Hypothalamus (tissue), 51 donors: ENCODE measurements around the gene ERVW-1.
"Not testable (repeated sequence)": the region's sequence is repeated elsewhere in the genome, so short reads cannot be mapped to it uniquely, and the experiment has no call there.

Experiments
- DNase-seq, 51 donors: peaks; one replicate each; lab custom pipeline; 2025; lab: John Stamatoyannopoulos, UW

Gene ERVW-1

DNA sequence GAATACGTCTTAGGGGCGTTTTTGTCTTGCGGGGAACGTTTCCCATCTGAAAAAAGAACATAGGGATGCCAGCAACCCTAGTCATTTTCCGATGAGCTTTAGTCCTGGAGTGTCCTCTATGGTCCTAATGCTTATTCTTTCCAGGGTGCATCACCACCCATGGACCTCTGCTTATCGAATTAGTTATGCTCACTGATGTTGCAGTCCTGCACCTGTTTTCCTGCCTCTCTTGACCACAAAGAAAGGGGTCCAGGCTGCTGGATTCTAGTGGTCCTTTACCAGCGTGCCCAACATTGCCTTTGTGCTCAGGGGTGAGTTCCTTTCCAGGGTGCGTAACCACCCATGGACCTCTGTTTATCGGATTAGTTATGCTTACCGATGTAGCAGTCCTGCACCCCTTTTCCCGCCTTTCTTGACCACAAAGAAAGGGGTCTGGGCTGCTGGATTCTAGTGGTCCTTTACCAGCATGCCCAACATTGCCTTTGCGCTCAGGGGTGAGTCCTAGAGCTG lies 2.4 kb downstream of the ERVW-1 start:
- DNase-seq, result not testable (repeated sequence)

DNA sequence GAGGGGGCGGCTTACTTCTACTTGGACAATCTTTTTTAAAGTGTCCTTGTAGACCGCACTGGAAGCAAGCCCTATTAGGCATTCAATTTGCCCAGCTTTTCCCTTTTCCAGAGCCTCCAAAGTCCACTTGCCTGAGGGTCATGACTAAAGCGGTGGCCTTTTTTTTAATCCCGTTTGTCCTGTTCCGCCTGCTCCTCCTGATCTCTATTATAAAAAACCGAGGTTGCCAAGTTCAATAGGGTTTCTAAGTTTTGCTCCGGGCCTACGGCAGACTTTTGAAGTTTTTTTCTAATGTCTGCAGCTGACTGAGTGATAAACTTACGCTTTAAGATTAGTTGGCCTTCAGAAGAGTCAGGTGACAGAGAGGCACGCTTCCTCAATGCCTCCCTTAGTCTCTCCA lies 3.8 kb downstream of the ERVW-1 start:
- DNase-seq, result not testable (repeated sequence)

DNA sequence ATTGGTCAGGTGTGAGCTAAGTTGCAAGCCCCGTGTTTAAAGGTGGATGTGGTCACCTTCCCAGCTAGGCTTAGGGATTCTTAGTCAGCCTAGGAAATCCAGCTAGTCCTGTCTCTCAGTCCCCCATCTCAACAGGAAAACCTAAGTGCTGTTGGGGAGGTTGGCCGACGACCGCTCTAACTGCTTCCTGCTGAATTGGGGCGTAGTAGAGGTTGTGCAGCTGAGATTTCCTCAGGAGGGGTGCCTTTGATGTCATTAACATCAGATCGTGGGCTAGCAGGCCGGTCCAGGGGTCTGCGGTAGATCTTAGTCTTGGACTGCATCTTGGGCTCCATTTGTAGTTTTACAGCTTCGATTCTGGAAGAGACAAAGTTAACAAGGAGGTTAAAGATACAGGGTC lies 9.2 kb downstream of the ERVW-1 start:
- not testable (repeated sequence) for DNase-seq

DNA sequence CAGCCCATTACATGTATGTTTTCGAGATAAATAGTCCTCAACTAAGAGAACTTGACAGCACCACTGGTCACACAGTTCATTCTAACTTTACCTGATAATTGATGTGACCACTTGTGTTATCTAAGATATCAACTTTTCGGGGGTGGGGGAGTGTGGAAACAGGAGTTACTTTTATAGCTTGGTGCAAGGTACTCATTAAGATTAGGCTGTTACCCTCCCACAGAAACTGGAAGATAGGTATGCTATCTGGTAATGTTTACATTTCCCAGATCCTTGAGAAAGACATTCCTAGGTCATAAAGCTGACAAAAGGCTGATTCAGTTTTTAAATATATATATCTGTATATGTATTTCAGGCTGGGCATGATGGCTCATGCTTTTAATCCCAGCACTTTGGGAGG lies 11.1 kb downstream of the ERVW-1 start:
- DNase-seq, result no peak

DNA sequence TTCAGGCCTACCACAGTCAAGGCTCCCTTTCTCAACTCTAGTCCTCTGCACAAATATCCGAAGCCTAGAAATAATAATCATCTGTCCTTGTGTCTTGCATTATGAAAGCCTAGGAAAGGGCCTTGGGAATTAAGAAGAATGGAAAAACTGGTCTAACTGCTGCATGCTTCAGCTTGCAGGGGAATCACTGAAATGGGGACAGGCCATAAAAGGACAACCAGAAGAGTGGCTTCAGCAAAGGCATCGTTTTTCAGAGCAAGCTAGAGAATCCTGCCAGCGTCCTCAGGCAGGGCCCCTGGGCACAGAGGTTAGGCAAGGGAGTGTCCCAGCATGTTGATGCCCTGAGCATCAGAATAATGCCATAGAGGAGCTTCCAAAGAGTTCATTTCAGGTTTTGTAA lies 13.2 kb downstream of the ERVW-1 start:
- DNase-seq, result no peak

DNA sequence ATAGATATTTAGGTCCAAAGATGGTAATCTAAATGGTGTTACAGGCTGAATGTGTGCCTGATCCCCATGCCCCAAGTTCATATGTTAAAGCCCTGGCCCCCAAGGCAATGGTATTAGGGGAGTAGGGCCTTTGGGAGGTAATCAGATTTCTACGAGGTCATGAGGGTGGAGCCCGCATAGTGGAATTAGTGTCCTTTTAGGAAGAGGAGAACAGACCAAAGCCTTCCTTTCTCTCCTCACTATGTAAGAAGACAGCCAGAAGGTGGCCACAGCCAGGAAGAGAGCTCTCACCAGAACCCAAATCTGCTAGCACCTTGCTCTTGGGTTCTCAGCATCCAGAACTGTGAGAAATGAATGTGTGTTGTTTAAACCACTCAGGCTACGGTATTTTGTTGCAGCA lies 15.2 kb downstream of the ERVW-1 start:
- DNase-seq, result no peak

DNA sequence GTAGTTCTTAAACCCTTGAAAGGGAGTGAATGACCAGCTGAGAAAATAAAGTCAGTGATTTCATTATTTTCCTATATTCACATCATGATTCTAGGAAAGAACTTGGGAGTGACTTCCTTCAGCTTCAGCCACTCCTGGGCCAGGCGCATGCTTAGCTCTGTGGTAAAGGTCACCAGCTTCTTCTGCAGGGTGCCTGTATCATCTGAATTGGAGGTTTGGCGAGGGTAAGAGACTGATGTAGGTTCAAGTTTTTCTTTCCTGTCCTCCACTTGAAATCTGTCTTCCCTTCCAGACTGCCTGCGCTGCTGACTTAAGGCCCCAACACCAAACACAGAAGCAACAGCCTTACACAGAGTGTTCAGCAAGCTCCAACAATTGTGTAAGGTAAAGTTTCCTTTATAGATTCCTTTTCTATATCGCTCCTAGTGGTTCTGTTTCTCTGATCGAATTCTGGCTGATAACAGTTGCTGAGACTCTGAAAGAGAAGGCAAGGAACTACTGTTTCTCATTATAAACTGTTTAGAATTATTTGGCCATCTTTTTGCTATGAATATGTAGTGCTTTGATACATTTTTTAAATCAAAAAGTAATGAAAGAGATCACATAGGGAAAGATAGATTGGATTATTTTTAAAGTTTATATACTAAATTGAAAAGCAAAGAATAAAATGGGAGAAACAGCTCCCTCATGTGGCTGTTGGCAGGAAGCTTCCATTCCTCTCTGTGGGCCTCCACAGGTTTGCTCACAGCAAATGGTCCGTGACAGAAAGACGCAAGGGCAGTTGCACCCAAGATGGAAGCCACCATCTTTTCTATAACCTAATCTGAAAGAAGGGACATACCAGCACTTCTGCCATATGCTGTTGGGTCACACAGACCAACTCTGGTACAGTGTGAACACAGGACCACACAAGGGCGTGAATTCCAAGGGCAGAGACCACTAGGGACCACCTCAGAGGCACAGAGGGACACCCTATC lies 16.4 kb downstream of the ERVW-1 start:
- DNase-seq, result peak in 7 of 51 donors; percentile 0 to 34 (median 1)

DNA sequence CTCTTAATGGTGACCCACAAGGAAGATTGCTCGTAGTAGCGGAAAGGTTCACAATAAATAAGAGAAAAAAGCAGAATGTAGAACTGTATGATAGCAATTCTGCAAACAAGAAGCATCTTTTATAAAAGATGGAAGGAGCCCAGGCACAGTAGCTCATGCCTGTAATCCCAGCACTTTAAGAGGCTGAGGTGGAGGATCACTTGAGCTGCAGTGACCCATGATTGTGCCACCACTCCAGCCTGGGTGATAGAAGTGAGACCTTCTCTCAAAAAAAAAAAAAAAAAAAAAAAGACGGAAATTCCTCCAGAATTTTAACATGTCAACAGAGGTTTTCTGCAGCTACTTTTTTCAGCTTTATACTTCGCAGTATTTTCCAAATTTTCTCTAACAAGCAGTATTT lies 17.2 kb downstream of the ERVW-1 start:
- DNase-seq, result no peak

DNA sequence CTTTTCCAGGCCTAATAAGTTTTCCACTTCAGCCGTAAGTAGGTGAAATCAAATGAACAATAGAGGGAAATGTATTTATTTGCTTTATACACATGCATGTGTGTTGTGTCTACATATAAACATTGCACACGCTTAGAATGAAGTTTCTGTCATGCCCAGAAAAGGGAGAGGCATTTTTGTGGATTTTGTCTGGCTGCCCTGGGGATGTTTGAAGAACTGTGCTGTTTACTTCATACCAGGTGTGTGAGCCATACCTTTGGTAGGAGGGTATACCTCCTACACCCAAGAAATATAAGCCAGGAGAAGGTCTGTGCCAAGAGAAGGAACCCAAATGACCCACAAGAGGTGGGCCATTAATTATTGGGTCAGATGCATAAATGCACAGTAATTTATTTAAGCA lies 17.6 kb downstream of the ERVW-1 start:
- DNase-seq, result no peak

DNA sequence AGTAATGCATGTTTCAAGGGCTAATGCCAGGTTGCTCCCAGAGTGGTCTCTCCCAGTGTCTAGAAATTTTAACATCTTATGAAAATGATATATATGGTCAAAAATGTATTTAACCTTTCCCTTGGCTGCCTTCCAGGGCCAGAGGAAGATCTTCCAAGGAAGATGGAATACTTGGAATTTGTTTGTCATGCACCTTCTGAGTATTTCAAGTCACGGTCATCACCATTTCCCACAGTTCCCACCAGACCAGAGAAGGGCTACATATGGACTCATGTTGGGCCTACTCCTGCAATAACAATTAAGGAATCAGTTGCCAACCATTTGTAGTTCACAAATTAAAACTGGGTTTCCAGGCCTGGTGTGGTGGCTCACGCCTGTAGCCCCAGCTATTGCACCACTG lies 21.5 kb downstream of the ERVW-1 start:
- DNase-seq, result no peak

DNA sequence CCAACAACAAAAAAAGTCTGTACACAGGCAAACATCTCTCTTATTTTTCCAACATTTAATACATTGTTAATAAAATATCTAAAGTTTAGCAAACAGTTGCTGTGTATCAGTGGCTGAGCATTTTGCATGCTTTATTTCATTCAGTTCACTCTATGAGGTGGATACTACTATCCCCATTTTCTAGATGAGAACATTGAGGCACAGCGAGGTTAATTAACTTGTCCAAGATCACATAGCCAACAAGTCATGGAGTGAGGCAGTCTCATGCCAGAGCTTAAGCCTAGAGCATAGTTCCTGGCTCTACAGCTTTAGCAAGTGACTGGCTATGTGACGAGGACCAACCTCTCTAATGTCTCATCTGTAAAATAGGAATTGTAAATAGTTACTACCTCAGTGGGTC lies 26.1 kb downstream of the ERVW-1 start:
- DNase-seq, result no peak

DNA sequence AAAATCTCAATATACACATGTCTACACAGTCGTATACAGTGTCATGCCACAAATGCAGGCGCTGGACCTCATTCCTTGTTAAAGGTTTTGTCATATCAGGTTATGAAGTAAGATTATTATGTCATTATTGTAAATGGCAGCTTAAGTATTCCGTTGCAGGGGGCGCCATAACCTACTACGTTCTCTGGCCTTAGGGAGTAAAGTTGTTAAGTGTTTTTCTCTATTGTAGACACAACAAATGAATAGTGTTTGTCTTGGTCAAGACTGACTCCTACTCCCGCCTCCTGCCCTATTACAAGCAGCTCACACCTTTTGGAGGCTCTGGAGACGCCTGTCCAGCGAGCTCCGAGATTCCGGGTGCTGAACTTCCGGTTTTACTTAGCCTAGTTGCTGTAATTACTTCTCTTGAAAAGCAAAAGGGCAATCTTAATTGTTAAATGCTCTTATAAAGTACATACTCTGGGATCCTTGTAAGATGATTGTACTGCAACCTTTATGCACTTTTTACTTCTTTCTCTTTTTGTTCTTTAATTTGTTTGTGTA lies 29.5 kb downstream of the ERVW-1 start:
- DNase-seq, result peak in 23 of 51 donors; percentile 2 to 66 (median 23)

DNA sequence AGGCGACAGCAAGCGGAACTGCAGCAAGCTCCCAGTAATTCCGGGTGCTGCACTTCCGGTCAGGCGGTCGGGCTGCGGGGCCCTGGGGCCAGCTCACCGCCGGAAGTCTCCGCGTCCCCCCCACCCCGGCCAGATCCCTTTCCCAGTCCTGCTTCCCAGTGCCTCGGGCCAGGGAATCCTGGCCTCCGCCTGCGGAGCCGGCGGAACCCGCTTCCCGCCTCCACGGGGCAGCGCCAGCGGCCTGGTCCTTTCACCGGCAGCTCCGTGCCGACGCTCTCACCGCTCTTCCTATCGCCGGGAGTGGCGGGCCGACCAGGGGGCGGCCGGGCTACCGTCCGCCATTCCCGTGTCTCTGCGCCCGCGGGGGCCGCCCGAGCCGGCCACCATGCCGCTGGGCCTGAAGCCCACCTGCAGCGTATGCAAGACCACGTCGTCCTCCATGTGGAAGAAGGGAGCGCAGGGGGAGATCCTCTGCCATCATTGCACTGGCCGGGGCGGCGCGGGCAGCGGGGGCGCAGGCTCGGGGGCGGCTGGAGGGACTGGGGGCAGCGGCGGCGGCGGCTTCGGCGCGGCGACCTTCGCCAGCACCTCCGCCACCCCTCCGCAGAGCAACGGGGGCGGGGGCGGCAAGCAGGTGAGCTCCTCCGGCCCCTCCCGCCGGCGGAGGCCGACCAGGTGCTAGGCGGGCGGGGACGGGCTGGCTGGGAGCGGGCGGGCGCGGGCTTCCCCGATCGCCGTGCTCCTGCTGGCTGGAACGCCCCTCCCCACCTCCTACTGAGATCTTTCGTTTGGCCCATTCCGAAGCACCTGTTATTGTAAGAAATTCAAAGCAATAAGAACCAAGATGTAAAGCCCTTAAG lies 30.2 kb downstream of the ERVW-1 start, which contains the start of gene GATAD1:
Gene GATAD1 (plus strand): TSS at position 138 of the 860 bp plus-strand sequence. CDS start 248 bp downstream, at position 386.
- peak; percentile 46 to 95 (median 88) for DNase-seq

DNA sequence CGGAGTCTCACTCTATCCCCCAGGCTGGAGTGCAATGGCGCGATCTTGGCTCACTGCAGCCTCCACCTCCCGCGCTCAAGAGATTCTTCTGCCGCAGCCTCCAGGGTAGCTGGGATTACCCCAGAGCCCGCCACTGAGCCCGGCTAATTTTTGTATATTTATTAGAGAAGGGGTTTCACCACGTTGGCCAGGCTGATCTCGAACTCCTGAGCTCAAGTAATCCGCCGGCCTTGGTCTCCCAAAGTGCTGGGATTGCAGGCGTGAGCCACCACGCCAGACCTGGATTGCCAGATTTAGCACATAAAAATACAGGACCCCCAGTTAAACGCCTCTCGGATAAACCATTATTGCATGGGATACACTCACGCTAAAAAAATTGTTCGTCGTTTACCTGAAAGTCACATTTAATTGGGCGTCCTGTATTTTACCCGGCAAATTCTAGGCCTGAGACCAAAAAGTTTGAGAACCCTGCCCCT lies 30.8 kb downstream of the ERVW-1 start:
- peak in 2 of 51 donors; percentile 32 to 41 for DNase-seq

DNA sequence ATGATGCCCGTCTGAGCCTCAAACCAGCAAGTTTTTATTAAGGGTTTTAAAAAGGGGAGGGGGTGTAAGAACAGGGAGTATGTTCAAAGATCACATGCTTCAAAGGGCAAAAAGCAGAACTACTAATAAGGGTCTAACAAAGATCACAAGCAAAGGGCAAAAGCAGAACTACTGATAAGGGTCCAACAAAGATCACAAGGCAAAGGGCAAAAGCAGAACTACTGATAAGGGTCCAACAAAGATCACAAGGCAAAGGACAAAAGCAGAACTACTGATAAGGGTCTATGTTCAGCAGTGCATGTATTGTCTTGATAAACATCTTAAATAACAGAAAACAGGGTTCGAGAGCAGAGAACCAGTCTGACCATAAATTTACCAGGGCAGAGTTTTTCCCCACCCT lies 35.0 kb downstream of the ERVW-1 start:
- DNase-seq, result not testable (repeated sequence)

DNA sequence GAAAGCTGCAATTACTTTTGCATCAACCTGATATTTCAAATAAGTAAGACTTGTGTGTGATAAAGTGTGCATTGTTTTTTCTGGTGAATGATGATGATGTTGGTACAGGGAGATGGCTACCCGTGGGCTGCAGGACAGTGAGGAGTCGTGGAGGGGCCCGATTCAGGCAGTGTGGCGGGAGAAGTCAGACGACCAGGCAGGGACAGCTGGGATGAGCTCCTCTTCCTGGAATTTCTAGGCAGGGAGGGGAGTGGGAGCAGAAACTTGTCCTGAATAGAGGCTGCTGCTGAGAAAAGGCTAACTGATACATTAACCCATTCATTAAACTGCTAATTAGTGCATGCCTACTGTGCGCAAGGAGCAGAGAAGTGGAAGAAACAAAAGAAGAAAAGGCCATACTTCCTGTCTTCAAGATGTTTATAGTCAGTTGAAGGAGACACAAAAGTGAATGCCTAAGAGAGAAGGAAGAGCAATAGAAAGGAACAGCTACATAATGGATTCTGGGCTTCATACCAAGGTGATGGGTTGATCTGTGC lies 39.7 kb downstream of the ERVW-1 start:
- no peak for DNase-seq

DNA sequence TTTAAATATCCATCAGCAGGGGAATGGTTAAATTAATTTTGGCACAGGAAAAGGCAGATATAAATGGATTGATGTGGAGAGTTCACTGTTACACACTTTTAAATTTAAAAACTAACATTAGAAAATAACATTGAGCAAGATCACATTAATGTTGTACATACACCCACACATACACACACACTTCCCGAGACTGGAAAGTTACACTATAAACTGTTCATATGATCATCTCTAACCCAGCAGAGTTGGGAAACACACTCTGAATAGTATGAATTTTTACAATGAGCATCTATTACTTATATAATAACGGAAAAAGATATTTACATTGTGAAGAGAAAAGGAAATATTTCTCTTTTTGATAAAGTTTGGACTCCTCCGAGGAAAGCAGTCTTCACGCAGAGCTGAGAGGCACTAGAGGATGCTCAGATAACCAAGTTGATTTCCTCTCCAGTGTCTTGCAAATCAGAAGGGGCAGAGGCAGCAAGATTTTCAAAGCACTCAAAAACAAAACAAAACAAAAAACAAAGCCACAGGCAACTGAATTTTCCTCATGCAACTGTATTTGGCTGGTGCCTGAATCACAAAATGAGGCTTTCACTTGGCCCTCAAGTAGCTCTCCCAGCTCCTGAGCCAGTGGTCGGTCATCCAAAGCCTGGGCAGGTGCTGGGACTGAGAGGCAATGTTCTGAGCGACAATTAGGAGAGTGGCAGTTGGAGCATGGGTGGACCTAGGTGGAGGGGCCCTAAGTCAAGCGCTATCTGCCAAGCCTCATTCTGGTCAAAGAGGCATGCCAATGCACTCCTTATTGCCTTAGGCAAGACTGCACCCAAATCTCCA lies 40.9 kb downstream of the ERVW-1 start:
- no peak for DNase-seq

DNA sequence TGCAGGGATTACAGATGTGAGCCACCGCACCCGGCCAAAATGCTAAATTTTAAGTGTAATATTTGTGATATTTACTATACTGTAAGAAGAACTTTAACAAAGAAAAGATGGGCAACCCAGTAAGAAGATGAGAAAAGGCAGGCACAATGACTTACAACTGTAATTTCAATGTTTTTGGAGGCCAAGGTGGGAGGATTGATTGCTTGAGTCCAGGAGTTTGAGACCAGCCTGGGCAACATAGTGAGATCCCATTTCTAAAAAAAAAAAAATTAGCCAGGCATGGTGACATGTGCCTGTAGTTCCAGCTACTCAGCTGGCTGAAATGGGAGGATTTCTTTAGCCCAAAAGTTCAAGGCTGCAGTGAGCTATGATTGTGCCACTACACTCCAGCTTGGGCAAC lies 42.2 kb downstream of the ERVW-1 start:
- DNase-seq, result no peak

DNA sequence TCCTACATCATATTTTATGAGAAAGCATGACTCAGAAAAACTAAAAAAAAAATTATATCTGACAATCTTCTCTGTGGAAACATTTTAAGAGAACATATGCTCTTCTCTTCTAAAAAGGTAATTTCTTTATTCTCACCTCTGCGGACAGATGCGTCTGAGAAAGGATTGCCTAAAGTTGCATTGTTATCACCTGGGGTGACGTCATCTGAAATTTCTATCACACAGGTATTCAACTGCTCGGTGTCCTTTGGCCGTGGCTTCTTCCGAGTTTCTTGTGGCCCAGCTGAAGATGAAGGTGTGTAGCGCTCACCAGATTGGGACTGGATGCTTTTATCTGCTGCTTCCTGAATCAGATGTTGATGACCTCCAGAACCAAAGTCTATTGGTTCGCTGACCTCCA lies 44.7 kb downstream of the ERVW-1 start:
- no peak for DNase-seq
